Measurements from ENCODE around the gene DCTN2.
"Not testable (repeated sequence)": the region's sequence is repeated elsewhere in the genome, so short reads cannot be mapped to it uniquely, and the experiment has no call there.

DCTN2 gene

GRCh38 chr12:57500213-57500612 lies 46.8 kb downstream of the DCTN2 start:
- no peak for DNase-seq (ENCODE audit: low read depth)
- no peak overlapping the region for H3K4me3 ChIP-seq (ENCODE audit: low read length)
- TF ChIP-seq CTCF (IDR thresholded peaks at IDR 0.05; ENCODE audit: insufficient read depth, low read depth, low read length, missing control alignments): no peak

GRCh38 chr12:57498571-57498970 lies 48.4 kb downstream of the DCTN2 start:
- no peak for TF ChIP-seq CTCF (IDR thresholded peaks at IDR 0.05; ENCODE audit: insufficient read depth, low read depth, low read length, missing control alignments)
- no peak for DNase-seq (ENCODE audit: low read depth)
- H3K4me3 ChIP-seq (ENCODE audit: low read length): no peak overlapping the region

- no peak for DNase-seq (ENCODE audit: low read depth)
- no peak overlapping the region for H3K4me3 ChIP-seq (ENCODE audit: low read length)
- no peak for TF ChIP-seq CTCF (IDR thresholded peaks at IDR 0.05; ENCODE audit: insufficient read depth, low read depth, low read length, missing control alignments)
Measured at GRCh38 chr12:57498132-57498502, 48.9 kb downstream of the DCTN2 start.

GRCh38 chr12:57497223-57498131 lies 49.5 kb downstream of the DCTN2 start:
- no peak for TF ChIP-seq CTCF (IDR thresholded peaks at IDR 0.05; ENCODE audit: insufficient read depth, low read depth, low read length, missing control alignments)
- no peak overlapping the region for H3K4me3 ChIP-seq (ENCODE audit: low read length)
- no peak for DNase-seq (ENCODE audit: low read depth)

GRCh38 chr12:57496822-57497221 lies 50.2 kb downstream of the DCTN2 start:
- no peak for DNase-seq (ENCODE audit: low read depth)
- no peak for TF ChIP-seq CTCF (IDR thresholded peaks at IDR 0.05; ENCODE audit: insufficient read depth, low read depth, low read length, missing control alignments)
- H3K4me3 ChIP-seq (ENCODE audit: low read length): no peak overlapping the region

GRCh38 chr12:57495051-57495701 lies 51.8 kb downstream of the DCTN2 start:
- H3K4me3 ChIP-seq (ENCODE audit: low read length); DNase-seq (ENCODE audit: low read depth): not testable (repeated sequence)

GRCh38 chr12:57491393-57492280 lies 55.4 kb downstream of the DCTN2 start:
- H3K4me3 ChIP-seq (ENCODE audit: low read length): no peak overlapping the region
- DNase-seq (ENCODE audit: low read depth): no peak
- TF ChIP-seq CTCF (IDR thresholded peaks at IDR 0.05; ENCODE audit: insufficient read depth, low read depth, low read length, missing control alignments): no peak

Data from epithelial cell of esophagus (primary cell).